ENCODE results near the gene PRDM16. TPM values are rescaled to one million over a fixed set of nuclear protein-coding genes. Genes with fewer than 3 reads are reported as not detected.

The PRDM16 gene
- total RNA-seq, 1 experiment from 2014 or later = 6.1 TPM

DNA sequence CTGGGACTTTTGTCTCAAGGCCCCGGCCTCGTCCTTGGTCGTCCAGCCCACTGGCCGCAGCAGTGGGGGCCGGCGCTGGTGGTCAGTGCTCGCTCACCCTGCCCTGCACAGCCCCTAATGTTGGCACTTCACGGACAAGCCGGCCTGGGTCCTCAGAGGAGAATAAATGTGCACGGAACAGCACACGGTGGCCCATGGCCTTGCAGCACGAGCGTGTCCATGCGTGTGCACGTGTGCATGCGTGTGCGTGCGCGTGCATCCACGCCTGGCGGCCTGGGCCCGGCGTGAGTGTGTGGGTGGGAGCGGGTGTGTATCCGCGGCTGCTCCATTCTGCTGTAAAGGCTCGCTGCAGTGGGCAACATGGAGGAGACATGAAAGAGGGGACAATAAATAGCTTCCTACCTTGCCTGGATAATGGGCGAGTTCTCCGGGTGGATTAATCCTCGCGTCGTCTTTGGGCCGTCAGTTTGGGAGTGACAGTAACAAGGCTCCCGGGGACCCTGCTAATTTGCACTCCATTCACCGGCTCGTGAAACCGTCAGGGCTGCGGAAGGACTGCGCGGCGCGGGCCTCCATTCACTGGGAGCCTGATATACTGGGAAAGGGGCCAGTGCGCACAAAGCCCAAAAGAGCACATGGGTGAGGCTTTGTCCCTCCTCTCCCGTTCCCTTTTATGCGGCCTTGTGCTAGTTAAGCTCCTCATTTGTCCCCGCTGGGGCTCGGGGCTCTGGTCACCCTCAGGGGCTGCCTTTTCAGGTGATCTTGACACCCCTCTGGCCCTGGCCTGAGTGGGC, 142.8 kb downstream of the PRDM16 start:
- H3K79me2 ChIP-seq (ENCODE audit: insufficient read depth, low read length) = no peaks in the 10 kb centered on the region
- POLR2A ChIA-PET = no interaction called here
- RAD21 ChIA-PET (ENCODE audit: low non-redundant PET in 1 of 2, low total read pairs in 2 of 2, uncharacterized antibody in 2 of 2, unreplicated experiment in 2 of 2) = no interaction called here
- no peaks in the 10 kb centered on the region for H3K9me2 ChIP-seq (ENCODE audit: insufficient read depth)
- H3K4me1 ChIP-seq (ENCODE audit: control insufficient read depth in 1 of 2, insufficient read depth in 2 of 2, low read length in 2 of 2) = no peaks in the 10 kb centered on the region
- DNase-seq (ENCODE audit: low read depth, low spot score) (no peak), ATAC-seq (no peak)
- no peaks in the 10 kb centered on the region for H3K9me3 ChIP-seq (ENCODE audit: control insufficient read depth in 1 of 2, insufficient read depth in 1 of 2, low read depth in 1 of 2, low read length in 2 of 2)
- H4K20me1 ChIP-seq (ENCODE audit: insufficient read depth) = no peaks in the 10 kb centered on the region
- no peaks in the 10 kb centered on the region for H3K27me3 ChIP-seq (ENCODE audit: insufficient read depth, low read length)
- intact Hi-C loops (cut with micrococcal nuclease) = no loop called here
- no TSS peak for BruUV-seq (replicated peaks)
- no peak overlapping the region for H3K4me3 ChIP-seq (replicated peaks in 1 of 2; ENCODE audit: low read depth in 1 of 2, low read length in 2 of 2)
- no peak overlapping the region for H3K27ac ChIP-seq (ENCODE audit: low read depth, low read length)
- H3K4me2 ChIP-seq (ENCODE audit: low read length) = no peak overlapping the region
- no peak for TF ChIP-seq POLR2A (IDR thresholded peaks at IDR 0.05; ENCODE audit: borderline replicate concordance, extremely low read depth, insufficient read depth, insufficient read length)
- no peak overlapping the region for H2AFZ ChIP-seq (ENCODE audit: low read depth, low read length, poor library complexity, severe bottlenecking)
- H3K36me3 ChIP-seq (ENCODE audit: control insufficient read depth in 1 of 2, insufficient read depth in 2 of 2, low read length in 2 of 2) = no peaks in the 10 kb centered on the region
- CTCF ChIA-PET = no interaction called here
- H3K9ac ChIP-seq (ENCODE audit: low read length) = no peak overlapping the region

DNA sequence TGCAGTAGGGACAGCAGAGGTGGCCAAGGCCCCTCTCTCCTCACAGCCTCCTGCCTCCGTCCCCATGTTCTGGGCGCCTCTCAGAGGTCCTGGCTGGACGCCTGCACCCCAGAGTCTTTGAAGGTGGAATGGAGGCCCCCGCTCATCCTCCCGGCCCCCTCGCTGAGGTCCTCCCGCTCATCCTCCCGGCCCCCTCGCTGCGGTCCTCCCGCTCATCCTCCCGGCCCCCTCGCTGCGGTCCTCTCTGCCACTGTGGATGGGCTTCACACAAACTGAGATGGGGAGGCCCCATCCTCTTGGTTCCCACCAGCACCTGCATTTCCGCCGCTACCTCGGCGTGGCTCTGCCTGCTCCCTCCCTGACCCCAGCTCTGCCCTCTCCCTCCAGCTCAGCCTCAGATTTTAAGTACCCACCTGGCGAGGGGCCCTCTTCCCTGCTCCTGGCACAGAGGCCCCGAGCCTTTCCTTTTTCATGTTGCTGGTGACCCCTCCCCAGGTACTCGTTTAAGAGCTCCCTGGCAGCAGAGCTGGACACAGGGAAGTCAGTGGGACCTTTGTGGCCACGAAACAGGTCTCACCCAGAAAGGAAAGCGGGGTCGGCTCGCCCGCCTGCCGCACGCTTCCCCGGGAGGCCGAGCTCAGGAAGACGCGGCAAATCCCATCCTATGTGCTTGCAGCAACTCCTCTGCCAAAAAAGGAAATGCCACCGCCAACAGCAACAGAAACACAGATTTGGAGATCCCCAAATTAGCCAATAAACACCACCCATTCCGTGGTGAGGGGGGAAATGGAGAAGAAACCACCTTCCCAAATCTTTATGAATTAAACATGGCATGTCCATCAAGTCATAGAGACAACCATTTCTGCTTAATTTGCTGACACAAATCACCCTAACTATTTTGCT, 143.7 kb downstream of the PRDM16 start:
- Histone ChIP-seq H3K9me3 (ENCODE audit: control insufficient read depth in 1 of 2, insufficient read depth in 1 of 2, low read depth in 1 of 2, low read length in 2 of 2) (no peaks in the 10 kb centered on the region), H3K4me2 (ENCODE audit: low read length) (no peak overlapping the region), H3K9me2 (ENCODE audit: insufficient read depth) (no peaks in the 10 kb centered on the region), H4K20me1 (ENCODE audit: insufficient read depth) (no peaks in the 10 kb centered on the region), H3K4me3 (replicated peaks in 1 of 2; ENCODE audit: low read depth in 1 of 2, low read length in 2 of 2) (no peak overlapping the region), H3K36me3 (ENCODE audit: control insufficient read depth in 1 of 2, insufficient read depth in 2 of 2, low read length in 2 of 2) (no peaks in the 10 kb centered on the region), H3K4me1 (ENCODE audit: control insufficient read depth in 1 of 2, insufficient read depth in 2 of 2, low read length in 2 of 2) (no peaks in the 10 kb centered on the region), H3K9ac (ENCODE audit: low read length) (no peak overlapping the region), H2AFZ (ENCODE audit: low read depth, low read length, poor library complexity, severe bottlenecking) (no peak overlapping the region), H3K27ac (ENCODE audit: low read depth, low read length) (no peak overlapping the region), H3K79me2 (ENCODE audit: insufficient read depth, low read length) (no peaks in the 10 kb centered on the region), H3K27me3 (ENCODE audit: insufficient read depth, low read length) (no peaks in the 10 kb centered on the region)
- POLR2A ChIA-PET = no interaction called here
- CTCF ChIA-PET = interaction anchor here (0.7 kb wide), 1 partner anchor 137 kb away, joined by 5 read pairs; no protein-coding TSS in a partner anchor
- intact Hi-C loops (cut with micrococcal nuclease) = no loop called here
- RAD21 ChIA-PET (ENCODE audit: low non-redundant PET in 1 of 2, low total read pairs in 2 of 2, uncharacterized antibody in 2 of 2, unreplicated experiment in 2 of 2) = no interaction called here
- ATAC-seq (no peak), DNase-seq (ENCODE audit: low read depth, low spot score) (no peak)
- no TSS peak for BruUV-seq (replicated peaks)
- TF ChIP-seq JUND (IDR thresholded peaks at IDR 0.05) (no peak), EZH2 (IDR thresholded peaks at IDR 0.05) (no peak), SIN3A (IDR thresholded peaks at IDR 0.05; ENCODE audit: low read depth) (no peak), RAD21 (IDR thresholded peaks at IDR 0.05; ENCODE audit: low read depth) (no peak), TCF7L2 (IDR thresholded peaks at IDR 0.05; ENCODE audit: borderline replicate concordance, extremely low read depth, insufficient read depth, insufficient read length) (no peak), EZH2phosphoT487 (IDR thresholded peaks at IDR 0.05; ENCODE audit: borderline replicate concordance) (no peak), ELF1 (IDR thresholded peaks at IDR 0.05; ENCODE audit: borderline replicate concordance, low read depth) (no peak), SRF (IDR thresholded peaks at IDR 0.05; ENCODE audit: low read depth) (no peak)
- TF ChIP-seq, protein P1, sequence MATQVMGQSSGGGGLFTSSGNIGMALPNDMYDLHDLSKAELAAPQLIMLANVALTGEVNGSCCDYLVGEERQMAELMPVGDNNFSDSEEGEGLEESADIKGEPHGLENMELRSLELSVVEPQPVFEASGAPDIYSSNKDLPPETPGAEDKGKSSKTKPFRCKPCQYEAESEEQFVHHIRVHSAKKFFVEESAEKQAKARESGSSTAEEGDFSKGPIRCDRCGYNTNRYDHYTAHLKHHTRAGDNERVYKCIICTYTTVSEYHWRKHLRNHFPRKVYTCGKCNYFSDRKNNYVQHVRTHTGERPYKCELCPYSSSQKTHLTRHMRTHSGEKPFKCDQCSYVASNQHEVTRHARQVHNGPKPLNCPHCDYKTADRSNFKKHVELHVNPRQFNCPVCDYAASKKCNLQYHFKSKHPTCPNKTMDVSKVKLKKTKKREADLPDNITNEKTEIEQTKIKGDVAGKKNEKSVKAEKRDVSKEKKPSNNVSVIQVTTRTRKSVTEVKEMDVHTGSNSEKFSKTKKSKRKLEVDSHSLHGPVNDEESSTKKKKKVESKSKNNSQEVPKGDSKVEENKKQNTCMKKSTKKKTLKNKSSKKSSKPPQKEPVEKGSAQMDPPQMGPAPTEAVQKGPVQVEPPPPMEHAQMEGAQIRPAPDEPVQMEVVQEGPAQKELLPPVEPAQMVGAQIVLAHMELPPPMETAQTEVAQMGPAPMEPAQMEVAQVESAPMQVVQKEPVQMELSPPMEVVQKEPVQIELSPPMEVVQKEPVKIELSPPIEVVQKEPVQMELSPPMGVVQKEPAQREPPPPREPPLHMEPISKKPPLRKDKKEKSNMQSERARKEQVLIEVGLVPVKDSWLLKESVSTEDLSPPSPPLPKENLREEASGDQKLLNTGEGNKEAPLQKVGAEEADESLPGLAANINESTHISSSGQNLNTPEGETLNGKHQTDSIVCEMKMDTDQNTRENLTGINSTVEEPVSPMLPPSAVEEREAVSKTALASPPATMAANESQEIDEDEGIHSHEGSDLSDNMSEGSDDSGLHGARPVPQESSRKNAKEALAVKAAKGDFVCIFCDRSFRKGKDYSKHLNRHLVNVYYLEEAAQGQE (IDR thresholded peaks at IDR 0.05; ENCODE audit: low read depth) = no peak
- TF ChIP-seq, protein P2, sequence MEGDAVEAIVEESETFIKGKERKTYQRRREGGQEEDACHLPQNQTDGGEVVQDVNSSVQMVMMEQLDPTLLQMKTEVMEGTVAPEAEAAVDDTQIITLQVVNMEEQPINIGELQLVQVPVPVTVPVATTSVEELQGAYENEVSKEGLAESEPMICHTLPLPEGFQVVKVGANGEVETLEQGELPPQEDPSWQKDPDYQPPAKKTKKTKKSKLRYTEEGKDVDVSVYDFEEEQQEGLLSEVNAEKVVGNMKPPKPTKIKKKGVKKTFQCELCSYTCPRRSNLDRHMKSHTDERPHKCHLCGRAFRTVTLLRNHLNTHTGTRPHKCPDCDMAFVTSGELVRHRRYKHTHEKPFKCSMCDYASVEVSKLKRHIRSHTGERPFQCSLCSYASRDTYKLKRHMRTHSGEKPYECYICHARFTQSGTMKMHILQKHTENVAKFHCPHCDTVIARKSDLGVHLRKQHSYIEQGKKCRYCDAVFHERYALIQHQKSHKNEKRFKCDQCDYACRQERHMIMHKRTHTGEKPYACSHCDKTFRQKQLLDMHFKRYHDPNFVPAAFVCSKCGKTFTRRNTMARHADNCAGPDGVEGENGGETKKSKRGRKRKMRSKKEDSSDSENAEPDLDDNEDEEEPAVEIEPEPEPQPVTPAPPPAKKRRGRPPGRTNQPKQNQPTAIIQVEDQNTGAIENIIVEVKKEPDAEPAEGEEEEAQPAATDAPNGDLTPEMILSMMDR (IDR thresholded peaks at IDR 0.05 in 2 of 3, conservative IDR thresholded peaks at IDR 0.05 in 1 of 3; ENCODE audit: borderline replicate concordance in 1 of 3, insufficient read depth in 1 of 3, low read depth in 2 of 3, low read length in 2 of 3) = no peak
